Measurements from ENCODE around the gene ANKRD24.
"Not testable (repeated sequence)": the region's sequence is repeated elsewhere in the genome, so short reads cannot be mapped to it uniquely, and the experiment has no call there.

The ANKRD24 gene

DNA sequence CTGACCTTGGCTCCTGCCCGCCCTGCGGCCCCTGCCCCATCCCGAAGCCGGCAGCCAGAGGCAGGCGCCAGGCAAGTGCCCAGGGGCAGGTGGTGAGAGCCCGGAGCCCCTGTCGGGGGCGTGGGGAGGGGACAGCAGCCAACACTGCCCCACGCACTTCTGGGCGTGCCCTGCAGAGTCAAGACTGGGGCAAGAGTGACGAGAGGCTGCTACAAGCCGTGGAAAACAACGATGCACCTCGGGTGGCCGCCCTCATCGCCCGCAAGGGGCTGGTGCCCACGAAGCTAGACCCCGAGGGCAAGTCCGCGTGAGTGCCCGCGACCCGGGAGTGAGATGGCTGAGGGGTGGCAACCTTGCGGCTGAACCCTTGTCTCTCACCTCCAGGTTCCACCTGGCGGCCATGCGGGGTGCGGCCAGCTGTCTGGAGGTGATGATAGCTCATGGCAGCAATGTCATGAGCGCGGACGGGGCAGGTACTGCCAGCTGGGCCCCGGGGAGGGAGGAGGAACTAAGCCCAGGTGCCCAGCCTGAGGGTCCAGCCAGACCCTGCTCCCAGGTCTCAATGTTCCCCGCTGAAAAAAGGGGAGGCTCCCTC lies 17.3 kb downstream of the ANKRD24 start:
- no peak for DNase-seq

GRCh38 chr19:4200940-4201542 lies 18.6 kb downstream of the ANKRD24 start:
- no peak for DNase-seq

GRCh38 chr19:4201798-4202197 lies 19.3 kb downstream of the ANKRD24 start:
- no peak for DNase-seq

DNA sequence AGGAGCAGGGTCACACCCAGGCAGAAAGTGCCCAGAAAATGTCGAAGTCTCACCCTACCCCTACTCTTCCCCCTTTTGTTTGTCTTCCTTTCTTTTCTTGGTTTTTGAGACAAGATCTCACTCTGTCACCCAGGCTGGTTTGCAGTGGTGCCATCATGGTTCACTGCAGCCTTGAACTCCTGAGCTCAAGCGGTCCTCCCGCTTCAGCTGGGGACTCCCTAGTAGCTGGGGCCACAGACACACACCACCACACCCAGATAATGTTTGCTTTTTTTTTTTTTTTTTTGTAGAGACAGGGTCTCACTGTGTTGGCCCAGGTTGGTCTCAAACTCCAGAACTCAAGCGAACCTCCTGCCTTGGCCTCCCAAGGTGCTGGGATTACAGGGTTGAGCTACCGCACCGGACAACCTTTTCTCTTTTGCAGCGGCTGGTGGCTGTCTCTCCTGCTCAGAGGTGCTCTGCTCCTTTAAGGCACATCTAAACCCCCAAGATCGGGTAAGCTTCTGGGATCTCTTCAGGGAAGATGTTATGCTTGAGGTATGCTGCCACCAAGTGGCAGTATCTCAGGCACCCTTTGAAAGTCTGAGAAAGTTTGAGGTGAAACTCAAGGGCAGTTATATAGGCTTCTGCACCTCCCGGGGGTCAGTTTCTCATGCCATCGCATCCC lies 24.5 kb downstream of the ANKRD24 start:
- no peak for DNase-seq

DNA sequence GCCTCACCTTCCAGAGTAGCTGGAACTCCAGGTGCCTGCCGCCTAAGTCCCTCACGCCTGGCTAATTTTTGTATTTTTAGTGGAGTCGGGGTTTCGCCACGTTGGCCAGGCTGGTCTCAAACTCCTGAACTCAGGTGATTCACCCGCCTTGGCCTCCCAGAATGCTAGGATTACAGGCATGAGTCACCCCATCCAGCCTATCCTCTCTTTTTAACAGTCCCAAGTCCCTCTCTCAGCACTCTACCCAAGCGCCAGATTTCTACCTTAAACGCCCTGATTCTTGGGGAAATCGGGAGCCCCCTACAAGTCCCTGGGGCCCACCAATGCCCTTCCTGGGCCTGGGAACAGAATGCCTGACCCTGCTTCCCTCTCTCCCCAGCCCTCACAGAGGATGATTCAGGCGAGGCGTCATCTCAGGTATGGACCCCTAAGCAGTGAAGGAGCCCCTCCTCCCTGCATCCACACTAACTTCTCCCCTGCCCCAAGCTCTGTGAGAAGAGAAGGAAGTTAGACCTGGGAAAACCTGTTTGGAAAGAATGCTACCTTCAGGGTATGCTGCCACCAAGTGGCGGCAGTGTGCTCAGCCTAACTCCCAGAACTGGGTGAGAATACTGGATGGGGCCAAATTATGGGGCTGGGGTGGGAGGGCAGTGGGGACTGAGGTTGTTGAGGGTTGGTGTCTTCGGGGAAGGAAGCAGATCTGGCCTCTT lies 26.1 kb downstream of the ANKRD24 start:
- DNase-seq, result no peak

DNA sequence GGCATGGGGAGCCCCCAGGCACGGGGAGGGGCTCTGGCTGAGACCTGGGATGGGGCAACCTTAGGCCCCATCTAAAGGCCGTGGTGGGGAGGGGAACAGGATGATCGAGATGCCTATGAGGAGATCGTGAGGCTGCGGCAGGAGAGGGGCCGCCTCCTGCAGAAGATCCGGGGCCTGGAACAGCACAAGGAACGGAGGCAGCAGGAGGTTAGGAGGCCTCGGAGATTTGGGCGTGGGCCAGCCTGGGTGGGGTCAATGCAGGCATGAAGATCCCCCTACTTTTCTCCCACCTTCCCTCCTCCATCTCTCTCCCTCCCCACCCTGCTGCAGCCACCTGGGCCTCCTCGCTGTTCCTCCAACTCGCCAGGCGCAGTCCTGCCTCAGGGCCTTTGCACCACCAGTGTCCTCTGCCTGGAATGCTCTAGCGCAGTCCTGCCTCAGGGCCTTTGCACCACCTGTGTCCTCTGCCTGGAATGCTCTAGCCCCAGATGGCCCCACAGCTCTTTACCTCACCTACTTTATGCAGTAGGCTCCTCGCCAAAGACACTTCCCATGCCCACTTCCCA lies 27.8 kb downstream of the ANKRD24 start:
- DNase-seq, result no peak

GRCh38 chr19:4213116-4213515 lies 30.6 kb downstream of the ANKRD24 start:
- DNase-seq, result no peak

DNA sequence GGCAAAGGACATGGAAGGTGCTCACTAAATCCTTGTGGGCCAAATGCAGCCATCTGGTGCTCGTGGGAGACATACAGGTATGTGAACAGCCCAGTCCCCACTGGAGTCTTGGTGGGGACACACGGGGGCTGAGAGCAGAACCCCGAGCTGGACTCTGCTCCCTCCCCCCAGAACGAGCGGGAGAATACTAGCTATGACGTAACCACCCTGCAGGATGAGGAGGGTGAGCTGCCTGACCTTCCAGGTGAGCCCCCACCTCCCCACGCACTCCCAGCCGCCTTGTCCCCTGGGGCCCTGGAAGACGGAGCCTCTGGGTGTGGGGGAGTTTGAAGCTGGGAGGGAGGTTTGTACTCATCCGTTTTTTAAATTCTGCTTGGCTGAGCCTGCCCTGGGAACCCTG lies 33.3 kb downstream of the ANKRD24 start:
- DNase-seq, result no peak

DNA sequence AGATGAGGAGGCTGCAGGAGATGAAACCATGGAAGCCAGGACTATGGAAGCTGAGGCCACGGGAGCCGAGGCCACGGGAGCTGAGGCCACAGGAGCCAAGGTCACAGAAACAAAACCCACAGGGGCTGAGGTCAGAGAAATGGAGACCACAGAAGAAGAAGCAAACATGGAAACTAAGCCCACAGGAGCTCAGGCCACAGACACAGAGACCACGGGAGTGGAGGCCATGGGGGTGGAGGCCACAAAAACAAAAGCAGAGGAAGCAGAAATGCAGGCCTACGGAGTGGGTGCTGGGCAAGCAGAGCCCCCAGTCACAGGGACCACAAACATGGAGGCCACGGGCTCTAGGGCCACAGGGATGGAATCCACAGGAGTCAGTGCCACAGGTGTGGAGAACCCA lies 34.4 kb downstream of the ANKRD24 start:
- no peak for DNase-seq

DNA sequence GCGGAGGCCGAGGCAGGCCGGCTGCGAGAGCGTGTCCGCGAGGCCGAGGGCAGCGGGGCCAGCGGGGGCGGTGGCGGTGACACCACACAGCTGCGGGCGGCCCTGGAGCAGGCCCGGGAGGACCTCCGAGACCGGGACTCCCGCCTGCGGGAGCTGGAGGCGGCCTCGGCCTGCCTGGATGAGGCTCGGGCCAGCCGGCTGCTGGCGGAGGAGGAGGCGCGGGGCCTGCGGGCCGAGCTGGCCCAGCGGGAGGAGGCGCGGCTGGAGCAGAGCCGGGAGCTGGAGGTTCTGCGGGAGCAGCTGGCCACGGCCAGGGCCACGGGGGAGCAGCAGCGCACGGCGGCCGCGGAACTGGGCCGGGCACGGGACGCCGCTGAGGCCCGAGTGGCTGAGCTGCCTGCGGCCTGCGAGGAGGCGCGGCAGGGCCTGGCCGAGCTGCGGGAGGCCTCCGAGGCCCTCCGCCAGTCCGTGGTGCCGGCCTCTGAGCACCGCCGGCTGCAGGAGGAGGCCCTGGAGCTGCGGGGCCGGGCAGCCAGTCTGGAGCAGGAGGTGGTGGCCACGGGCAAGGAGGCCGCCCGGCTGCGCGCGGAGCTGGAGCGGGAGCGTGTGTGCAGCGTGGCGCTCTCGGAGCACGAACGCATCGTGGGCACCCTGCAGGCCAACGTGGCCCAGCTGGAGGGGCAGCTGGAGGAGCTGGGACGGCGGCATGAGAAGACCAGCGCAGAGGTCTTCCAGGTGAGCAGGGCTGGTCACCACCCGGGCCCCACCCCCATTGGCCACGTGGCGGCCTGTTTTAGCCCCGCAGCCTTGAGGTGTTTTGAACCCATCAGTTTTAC lies 35.2 kb downstream of the ANKRD24 start:
- DNase-seq, result no peak

GRCh38 chr19:4218523-4218922 lies 36.0 kb downstream of the ANKRD24 start:
- DNase-seq, result not testable (repeated sequence)

- DNase-seq, result no peak
These were observed 37.7 kb downstream of the ANKRD24 start for GRCh38 chr19:4220188-4220587.

- no peak for DNase-seq
These were observed 42.0 kb downstream of the ANKRD24 start for GRCh38 chr19:4224470-4224869.

DNA sequence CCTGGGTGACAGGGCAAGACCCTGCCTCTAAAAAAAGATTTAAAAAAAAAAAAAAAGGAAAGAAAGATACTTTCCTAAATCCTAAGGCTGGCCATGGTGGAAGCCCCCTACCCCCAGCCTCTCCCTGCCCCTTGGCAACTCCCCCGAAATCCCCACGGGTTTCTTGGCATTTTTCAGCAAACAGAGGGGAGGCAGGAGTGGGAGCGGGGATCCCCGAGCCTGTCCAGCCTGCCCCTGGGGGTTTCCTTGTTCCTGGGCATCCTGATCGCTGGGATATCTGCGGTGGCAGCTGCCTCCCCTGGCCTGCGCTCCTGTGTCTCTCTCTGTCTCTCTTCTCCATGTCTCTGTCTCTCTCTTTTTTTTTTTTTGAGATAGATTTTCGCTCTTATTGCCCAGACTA lies 43.4 kb downstream of the ANKRD24 start:
- DNase-seq, result no peak

- no peak for DNase-seq
These were observed 45.3 kb downstream of the ANKRD24 start for GRCh38 chr19:4227771-4228170.

- no peak for DNase-seq
These were observed 46.3 kb downstream of the ANKRD24 start for GRCh38 chr19:4228765-4229178.

GRCh38 chr19:4229179-4229931 lies 46.9 kb downstream of the ANKRD24 start, which contains the start of gene EBI3:
Gene EBI3 (plus strand): TSS chr19:4229523. CDS start chr19:4229551, 28 bp downstream.
- no peak for DNase-seq

- not testable (repeated sequence) for DNase-seq
These were observed 47.7 kb downstream of the ANKRD24 start for GRCh38 chr19:4230237-4230636.

- not testable (repeated sequence) for DNase-seq
These were observed 49.0 kb downstream of the ANKRD24 start for GRCh38 chr19:4231521-4231920.

DNA sequence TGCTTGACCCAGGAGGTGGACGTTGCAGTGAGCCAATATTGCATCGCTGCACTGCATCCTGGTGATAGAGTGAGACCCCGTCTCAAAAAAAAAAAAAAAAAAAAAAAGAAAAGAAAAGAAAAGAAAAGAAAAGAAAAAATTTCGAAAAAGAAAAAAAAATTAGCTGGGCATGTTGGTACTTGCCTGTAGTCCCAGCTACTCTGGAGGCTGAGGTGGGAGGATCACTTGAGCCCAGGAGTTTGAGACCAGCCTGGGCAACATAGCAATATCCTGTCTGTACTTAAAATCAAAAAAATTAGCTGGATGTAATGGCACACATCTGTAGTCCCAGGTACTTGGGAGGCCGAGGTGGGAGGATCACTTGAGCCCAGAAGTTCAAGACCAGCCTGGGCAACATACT lies 49.6 kb downstream of the ANKRD24 start:
- DNase-seq, result not testable (repeated sequence)

- DNase-seq, result no peak
These were observed 50.3 kb downstream of the ANKRD24 start for GRCh38 chr19:4232614-4233281.

Measured in NCI-H2029 treated with DMSO at 0.1 percent for 48 hours (cell line).